Large intestine (tissue), 3 donors: ENCODE measurements around the gene GARIN5B. TPM values are rescaled to one million over a fixed set of nuclear protein-coding genes. Genes with fewer than 3 reads are reported as not detected.

Experiments
- DNase-seq, 2 donors: peaks; one replicate each; pipeline versions ENCODE4 v3.0.0 to v3.0.0-alpha.2; 2013
- H3K27ac ChIP-seq: one replicate; pipeline ENCODE4 v1.5.1; 2013; ENCODE audit warnings: low read length
- H3K27me3 ChIP-seq: 2 replicates; pipeline ENCODE4 v1.6.1; 2013; ENCODE audit warnings: low read length; ENCODE audit not compliant: control insufficient read depth, insufficient read depth
- H3K36me3 ChIP-seq: 2 replicates; pipeline ENCODE4 v1.6.1; 2013; ENCODE audit warnings: low read length; ENCODE audit not compliant: control insufficient read depth, insufficient read depth
- H3K4me1 ChIP-seq: one replicate; pipeline ENCODE4 v1.6.1; 2013; ENCODE audit warnings: low read length; ENCODE audit not compliant: control insufficient read depth, insufficient read depth
- H3K4me3 ChIP-seq: one replicate; pipeline ENCODE4 v1.5.1; 2013; ENCODE audit warnings: low read length
- H3K9me3 ChIP-seq: one replicate; pipeline ENCODE4 v1.6.1; 2013; ENCODE audit warnings: mild to moderate bottlenecking, low read depth, low read length, moderate library complexity; ENCODE audit not compliant: control insufficient read depth
- WGBS: methylation state at CpG from one replicate; pipeline ENCODE4 v1.1.5; 2013; ENCODE audit warnings: low lambda C conversion rate; ENCODE audit not compliant: insufficient coverage; 5-methylcytosine and 5-hydroxymethylcytosine counted together
- polyA plus RNA-seq: library from polyadenylated mRNA; unstranded; fragments of 120-200 nt; gene quantifications from one replicate; pipeline ENCODE4 v1.2.1, GENCODE V29; 2013

GARIN5B gene
- polyA plus RNA-seq, 1 donor: 0.03 TPM

DNA sequence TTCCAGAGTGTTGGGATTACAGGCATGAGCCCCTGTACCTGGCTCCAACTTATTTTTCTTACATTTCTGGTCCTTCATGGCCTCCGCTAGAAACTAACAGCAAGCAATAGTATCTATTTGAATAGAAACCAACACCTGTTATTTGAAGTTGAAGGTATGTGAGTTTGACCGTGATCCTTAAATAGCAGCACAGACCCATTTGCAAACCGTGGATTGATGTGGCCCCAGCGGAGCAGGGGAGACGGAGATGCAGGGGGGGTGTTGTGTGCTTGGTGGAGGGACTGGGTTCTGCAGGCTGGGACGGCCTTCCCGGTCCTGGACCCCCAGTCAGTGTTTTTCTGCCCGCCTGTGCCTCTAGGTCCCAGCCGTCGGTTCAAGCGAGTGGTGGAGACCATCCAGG lies 54.8 kb downstream of the GARIN5B start:
- H3K4me3 ChIP-seq: no peak overlapping the region
- peaks cover 2% of the 10 kb centered on the region for H3K9me3 ChIP-seq
- H3K36me3 ChIP-seq: peaks cover 15% of the 10 kb centered on the region
- WGBS: no CpG with 5 or more reads among the region's 11 CpGs
- DNase-seq: no peak
- no peak overlapping the region for H3K27ac ChIP-seq
- H3K27me3 ChIP-seq: no peaks in the 10 kb centered on the region
- H3K4me1 ChIP-seq: no peaks in the 10 kb centered on the region

DNA sequence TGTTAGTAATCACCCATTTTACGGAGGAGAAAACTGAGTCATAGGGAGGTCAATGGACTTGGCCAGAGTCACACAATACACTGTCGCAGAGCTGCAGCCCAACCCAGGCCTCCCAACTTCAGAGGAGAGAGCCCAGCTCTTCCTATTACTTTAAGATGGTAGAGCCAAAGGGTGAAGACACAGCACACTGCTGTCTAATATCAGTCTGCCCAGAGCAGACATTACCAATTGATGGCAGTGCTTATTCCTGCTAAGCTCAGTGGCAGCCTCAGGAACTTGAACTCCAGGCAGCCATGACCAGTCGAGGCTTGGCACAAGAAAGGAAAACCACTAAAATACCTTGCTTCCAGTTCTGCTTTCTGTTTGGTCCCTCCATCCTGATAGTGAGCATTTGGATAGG lies 56.3 kb downstream of the GARIN5B start:
- WGBS: no CpG with 5 or more reads among the region's 3 CpGs
- Histone ChIP-seq H3K4me3 (no peak overlapping the region), H3K27me3 (no peaks in the 10 kb centered on the region), H3K36me3 (peaks cover 9% of the 10 kb centered on the region), H3K9me3 (no peaks in the 10 kb centered on the region), H3K4me1 (peaks cover 4% of the 10 kb centered on the region), H3K27ac (no peak overlapping the region)
- DNase-seq: no peak

DNA sequence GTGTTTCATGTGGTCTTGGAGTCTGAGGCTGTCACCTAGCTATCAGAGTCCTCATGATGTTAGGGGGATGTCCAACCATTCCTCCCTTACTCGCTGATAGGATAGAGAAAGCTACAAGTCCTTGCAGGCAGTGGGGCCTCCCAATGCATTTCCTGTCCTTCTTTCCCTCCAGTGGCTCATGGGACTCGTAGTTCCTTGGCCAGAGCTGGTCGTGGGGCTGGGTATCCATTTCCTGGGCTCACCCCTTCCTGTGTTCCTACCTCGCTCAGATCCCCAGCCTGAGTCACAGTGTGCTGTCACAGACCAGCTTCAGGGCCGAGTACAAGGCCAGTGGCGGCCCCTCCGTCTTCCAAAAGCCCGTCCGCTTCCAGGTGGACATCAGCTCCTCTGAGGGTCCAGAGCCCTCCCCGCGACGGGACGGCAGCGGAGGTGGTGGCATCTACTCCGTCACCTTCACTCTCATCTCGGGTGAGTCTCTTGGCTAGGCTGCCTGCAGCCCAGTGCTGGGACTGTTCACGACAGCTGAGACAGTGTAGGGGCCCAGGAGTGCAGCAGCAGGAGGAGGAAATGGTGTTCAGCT lies 57.0 kb downstream of the GARIN5B start:
- H3K4me3 ChIP-seq: no peak overlapping the region
- no peak for DNase-seq
- peaks cover 9% of the 10 kb centered on the region for H3K36me3 ChIP-seq
- peaks cover 4% of the 10 kb centered on the region for H3K4me1 ChIP-seq
- H3K9me3 ChIP-seq: no peaks in the 10 kb centered on the region
- H3K27me3 ChIP-seq: no peaks in the 10 kb centered on the region
- H3K27ac ChIP-seq: no peak overlapping the region
- WGBS: no CpG with 5 or more reads among the region's 17 CpGs

DNA sequence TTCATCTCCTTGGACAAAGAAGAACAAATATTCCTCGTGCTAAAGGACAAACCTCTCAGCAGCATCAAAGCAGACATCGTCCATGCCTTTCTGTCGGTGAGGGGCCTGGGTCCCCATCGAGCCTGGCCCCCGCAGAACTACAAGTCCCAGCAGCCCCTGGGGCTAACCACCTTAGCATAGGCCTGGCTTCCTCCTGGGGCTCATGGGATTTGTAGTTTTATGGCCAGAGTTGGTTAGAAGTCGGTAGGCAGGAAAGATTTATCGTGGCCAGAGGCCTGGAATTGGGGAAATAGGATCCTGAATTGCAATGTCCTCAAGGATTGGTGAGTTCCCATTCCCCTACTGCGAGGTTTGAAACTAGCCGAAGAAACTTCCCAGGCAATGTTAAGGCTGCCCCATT lies 57.6 kb downstream of the GARIN5B start:
- no CpG with 5 or more reads among the region's 9 CpGs for WGBS
- Histone ChIP-seq H3K36me3 (peaks cover 7% of the 10 kb centered on the region), H3K4me1 (peaks cover 4% of the 10 kb centered on the region), H3K27me3 (no peaks in the 10 kb centered on the region), H3K9me3 (no peaks in the 10 kb centered on the region), H3K27ac (no peak overlapping the region), H3K4me3 (no peak overlapping the region)
- no peak for DNase-seq

DNA sequence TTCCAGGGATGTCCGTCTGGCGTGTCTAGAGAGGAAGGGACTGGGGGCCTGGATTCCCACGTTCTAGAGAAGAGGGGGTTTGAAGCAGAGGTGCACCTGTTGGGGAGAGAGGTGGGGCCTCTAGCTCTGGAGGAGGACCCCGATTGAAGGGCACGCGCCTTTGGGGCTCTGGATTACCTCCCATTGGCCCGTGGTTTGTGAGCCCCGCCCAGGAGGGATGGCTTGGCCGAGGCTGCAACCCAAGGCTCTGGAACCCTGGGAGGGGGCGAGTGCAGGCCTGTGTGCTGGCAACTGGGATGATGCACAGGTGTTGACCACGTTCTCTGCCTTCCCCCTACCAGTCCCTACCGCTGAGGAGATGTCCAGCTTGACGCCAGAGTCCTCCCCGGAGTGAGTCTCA lies 58.1 kb downstream of the GARIN5B start:
- H3K27ac ChIP-seq: no peak overlapping the region
- peaks cover 7% of the 10 kb centered on the region for H3K36me3 ChIP-seq
- no peaks in the 10 kb centered on the region for H3K27me3 ChIP-seq
- H3K4me3 ChIP-seq: no peak overlapping the region
- H3K9me3 ChIP-seq: no peaks in the 10 kb centered on the region
- H3K4me1 ChIP-seq: peaks cover 4% of the 10 kb centered on the region
- no CpG with 5 or more reads among the region's 14 CpGs for WGBS
- no peak for DNase-seq

Other genes starting within 250 kb of the GARIN5B start
- 94.4 TPM for gene PPP1R12C, start 245.6 kb downstream of the GARIN5B start, polyA plus RNA-seq
- gene TNNT1, start 214.1 kb downstream of the GARIN5B start, polyA plus RNA-seq: 10.2 TPM
- gene TNNI3, start 205.5 kb downstream of the GARIN5B start, polyA plus RNA-seq: 0.88 TPM
- 0.99 TPM for gene DNAAF3, start 196.6 kb downstream of the GARIN5B start, polyA plus RNA-seq
- gene SYT5, start 183.0 kb downstream of the GARIN5B start, polyA plus RNA-seq: 9.1 TPM
- 28.1 TPM for gene PTPRH, start 153.8 kb downstream of the GARIN5B start, polyA plus RNA-seq
- gene TMEM86B, start 134.5 kb downstream of the GARIN5B start, polyA plus RNA-seq: 69.0 TPM
- gene PPP6R1, start 104.2 kb downstream of the GARIN5B start, polyA plus RNA-seq: 65.1 TPM
- 29.4 TPM for gene HSPBP1, start 83.2 kb downstream of the GARIN5B start, polyA plus RNA-seq
- gene BRSK1, start 79.3 kb downstream of the GARIN5B start, polyA plus RNA-seq: 9.7 TPM
- 71.4 TPM for gene TMEM150B, start 37.9 kb downstream of the GARIN5B start, polyA plus RNA-seq
- 21.5 TPM for gene KMT5C, start 23.4 kb downstream of the GARIN5B start, polyA plus RNA-seq
- gene COX6B2, start 8.5 kb downstream of the GARIN5B start, polyA plus RNA-seq: 1.3 TPM
- 0.66 TPM for gene IL11, start 7.2 kb upstream of the GARIN5B start, polyA plus RNA-seq
- gene TMEM190, start 13.6 kb upstream of the GARIN5B start, polyA plus RNA-seq: 0.93 TPM
- 8.7 TPM for gene TMEM238, start 21.0 kb upstream of the GARIN5B start, polyA plus RNA-seq
- 2,127 TPM for gene RPL28, start 22.7 kb upstream of the GARIN5B start, polyA plus RNA-seq
- 29.9 TPM for gene UBE2S, start 44.5 kb upstream of the GARIN5B start, polyA plus RNA-seq
- gene SHISA7, start 80.0 kb upstream of the GARIN5B start, polyA plus RNA-seq: 1.1 TPM
- 30.4 TPM for gene ISOC2, start 98.4 kb upstream of the GARIN5B start, polyA plus RNA-seq
- not detected for gene C19orf85, start 101.5 kb upstream of the GARIN5B start, polyA plus RNA-seq
- gene ZNF628, start 113.4 kb upstream of the GARIN5B start, polyA plus RNA-seq: 5.6 TPM
- 14.0 TPM for gene NAT14, start 121.9 kb upstream of the GARIN5B start, polyA plus RNA-seq
- 4.0 TPM for gene SSC5D, start 125.2 kb upstream of the GARIN5B start, polyA plus RNA-seq
- 0.66 TPM for gene SBK2, start 173.9 kb upstream of the GARIN5B start, polyA plus RNA-seq
- 0.15 TPM for gene SBK3, start 182.3 kb upstream of the GARIN5B start, polyA plus RNA-seq
- gene ZNF579, start 217.6 kb upstream of the GARIN5B start, polyA plus RNA-seq: 14.9 TPM
- 13.9 TPM for gene FIZ1, start 236.3 kb upstream of the GARIN5B start, polyA plus RNA-seq
- 18.9 TPM for gene ZNF524, start 237.0 kb upstream of the GARIN5B start, polyA plus RNA-seq
- 10.4 TPM for gene ZNF865, start 242.4 kb upstream of the GARIN5B start, polyA plus RNA-seq